Tibial artery (tissue), 4 donors: ENCODE results near the gene RPL13.

Experiments
- DNase-seq, 2 donors: peaks; one replicate each; pipeline ENCODE4 v3.0.0-alpha.2; 2019
- H3K27ac ChIP-seq, 2 donors: fragments of 200-600 bp; sonication (generic) in 1 of 2; 1 replicate in 1 of 2; 2 replicates in 1 of 2; pipeline ENCODE4 v1.5.1; 2018 to 2019; ENCODE audit warnings: mild to moderate bottlenecking in 1 of 2
- H3K27me3 ChIP-seq, 2 donors: fragments of 200-600 bp; sonication (generic) in 1 of 2; one replicate each; pipeline versions ENCODE4 v1.5.1 to v1.6.0; 2016 to 2019
- H3K36me3 ChIP-seq, 3 donors: fragments of 200-600 bp; sonication (generic) in 2 of 3; one replicate each; pipeline ENCODE4 v1.5.1; 2016 to 2019; ENCODE audit warnings: mild to moderate bottlenecking in 2 of 3
- H3K4me1 ChIP-seq, 4 donors: fragments of 200-600 bp; sonication (generic) in 2 of 4; 1 replicate in 3 of 4; 2 replicates in 1 of 4; pipeline ENCODE4 v1.5.1; 2016 to 2019
- H3K4me3 ChIP-seq, 2 donors: fragments of 200-600 bp; sonication (generic) in 1 of 2; 1 replicate in 1 of 2; 2 replicates in 1 of 2; pipeline ENCODE4 v1.5.1; 2018 to 2019; ENCODE audit warnings: mild to moderate bottlenecking in 2 of 2
- H3K9me3 ChIP-seq, 3 donors: fragments of 200-600 bp; sonication (generic) in 1 of 3; one replicate each; pipeline ENCODE4 v1.5.1; 2016 to 2019
- intact Hi-C: fragments of 100-400 bp; cut with DNase I; formaldehyde crosslinking; loops from one replicate; pipeline ENCODE4 v1.15.0; 2023; ENCODE audit warnings: low total_unique reads
- TF ChIP-seq, protein P1 (sequence below), 2 experiments: fragments of 200-600 bp in 1 of 2; fragments of 450-650 bp in 1 of 2; IDR thresholded peaks; one replicate each; pipeline ENCODE4 v1.5.1; 2017 to 2019; ENCODE audit warnings: antibody characterized with exemption in 2 of 2, mild to moderate bottlenecking in 1 of 2, moderate library complexity in 1 of 2

RPL13 gene

GRCh38 chr16:89538286-89538685 is 22.2 kb upstream of the RPL13 start:
- H3K36me3 ChIP-seq = peaks cover 31 to 96% (median 67%) of the 10 kb centered on the region in 3 donors
- TF ChIP-seq, protein P1, sequence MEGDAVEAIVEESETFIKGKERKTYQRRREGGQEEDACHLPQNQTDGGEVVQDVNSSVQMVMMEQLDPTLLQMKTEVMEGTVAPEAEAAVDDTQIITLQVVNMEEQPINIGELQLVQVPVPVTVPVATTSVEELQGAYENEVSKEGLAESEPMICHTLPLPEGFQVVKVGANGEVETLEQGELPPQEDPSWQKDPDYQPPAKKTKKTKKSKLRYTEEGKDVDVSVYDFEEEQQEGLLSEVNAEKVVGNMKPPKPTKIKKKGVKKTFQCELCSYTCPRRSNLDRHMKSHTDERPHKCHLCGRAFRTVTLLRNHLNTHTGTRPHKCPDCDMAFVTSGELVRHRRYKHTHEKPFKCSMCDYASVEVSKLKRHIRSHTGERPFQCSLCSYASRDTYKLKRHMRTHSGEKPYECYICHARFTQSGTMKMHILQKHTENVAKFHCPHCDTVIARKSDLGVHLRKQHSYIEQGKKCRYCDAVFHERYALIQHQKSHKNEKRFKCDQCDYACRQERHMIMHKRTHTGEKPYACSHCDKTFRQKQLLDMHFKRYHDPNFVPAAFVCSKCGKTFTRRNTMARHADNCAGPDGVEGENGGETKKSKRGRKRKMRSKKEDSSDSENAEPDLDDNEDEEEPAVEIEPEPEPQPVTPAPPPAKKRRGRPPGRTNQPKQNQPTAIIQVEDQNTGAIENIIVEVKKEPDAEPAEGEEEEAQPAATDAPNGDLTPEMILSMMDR (IDR thresholded peaks at IDR 0.05) = no peak
- H3K27me3 ChIP-seq = no peaks in the 10 kb centered on the region
- no peak for DNase-seq
- no peaks in the 10 kb centered on the region for H3K4me1 ChIP-seq
- H3K4me3 ChIP-seq = no peak overlapping the region
- H3K27ac ChIP-seq = no peak overlapping the region
- intact Hi-C loops = no loop called here
- no peaks in the 10 kb centered on the region for H3K9me3 ChIP-seq

GRCh38 chr16:89540557-89540956 is 19.9 kb upstream of the RPL13 start:
- Histone ChIP-seq H3K36me3 (peaks cover 16 to 96% (median 63%) of the 10 kb centered on the region in 3 donors), H3K4me1 (no peaks in the 10 kb centered on the region), H3K27me3 (no peaks in the 10 kb centered on the region), H3K27ac (no peak overlapping the region), H3K9me3 (no peaks in the 10 kb centered on the region), H3K4me3 (no peak overlapping the region)
- TF ChIP-seq, protein P1 (IDR thresholded peaks at IDR 0.05) = no peak
- DNase-seq = no peak
- intact Hi-C loops = no loop called here

GRCh38 chr16:89541792-89542191 is 18.7 kb upstream of the RPL13 start:
- no peak for DNase-seq
- Histone ChIP-seq H3K27ac (no peak overlapping the region), H3K27me3 (no peaks in the 10 kb centered on the region), H3K4me1 (no peaks in the 10 kb centered on the region), H3K4me3 (no peak overlapping the region), H3K9me3 (no peaks in the 10 kb centered on the region), H3K36me3 (peaks cover 24 to 100% (median 69%) of the 10 kb centered on the region in 3 donors)
- TF ChIP-seq, protein P1 (IDR thresholded peaks at IDR 0.05) = no peak
- intact Hi-C loops = no loop called here

GRCh38 chr16:89544113-89544512 is 16.4 kb upstream of the RPL13 start:
- Histone ChIP-seq H3K4me3 (no peak overlapping the region), H3K4me1 (no peaks in the 10 kb centered on the region), H3K9me3 (no peaks in the 10 kb centered on the region), H3K36me3 (peaks cover 40 to 100% (median 74%) of the 10 kb centered on the region in 3 donors), H3K27ac (no peak overlapping the region), H3K27me3 (no peaks in the 10 kb centered on the region)
- no peak for DNase-seq
- TF ChIP-seq, protein P1 (IDR thresholded peaks at IDR 0.05) = no peak
- intact Hi-C loops = no loop called here

GRCh38 chr16:89544713-89545043 is 15.8 kb upstream of the RPL13 start:
- intact Hi-C loops = no loop called here
- no peak for DNase-seq
- Histone ChIP-seq H3K27ac (no peak overlapping the region), H3K4me3 (no peak overlapping the region), H3K4me1 (no peaks in the 10 kb centered on the region), H3K36me3 (peaks cover 46 to 100% (median 80%) of the 10 kb centered on the region in 3 donors), H3K27me3 (no peaks in the 10 kb centered on the region), H3K9me3 (no peaks in the 10 kb centered on the region)
- TF ChIP-seq, protein P1 (IDR thresholded peaks at IDR 0.05) = no peak
